ENCODE measurements around the gene FLII.
A peak's percentile ranks its signal among the peaks of the same experiment; 100 is the strongest.

The FLII gene

GRCh38 chr17:18259621-18260331, 1.2 kb upstream of the FLII start:
- no peak for DNase-seq

- DNase-seq: no peak
Measured at GRCh38 chr17:18257982-18258355, 569 bp downstream of the FLII start.

GRCh38 chr17:18257268-18257981, 1.1 kb downstream of the FLII start:
- no peak for DNase-seq

- DNase-seq: no peak
Measured at GRCh38 chr17:18256776-18257175, 1.8 kb downstream of the FLII start.

- no peak for DNase-seq
Measured at GRCh38 chr17:18256351-18256750, 2.2 kb downstream of the FLII start.

- no peak for DNase-seq
Measured at GRCh38 chr17:18254888-18255649, 3.5 kb downstream of the FLII start.

- no peak for DNase-seq
Measured at GRCh38 chr17:18253947-18254821, 4.4 kb downstream of the FLII start.

GRCh38 chr17:18253187-18253884, 5.2 kb downstream of the FLII start:
- DNase-seq: no peak

GRCh38 chr17:18252160-18252559, 6.4 kb downstream of the FLII start:
- DNase-seq: no peak

- no peak for DNase-seq
Measured at GRCh38 chr17:18251204-18251603, 7.3 kb downstream of the FLII start.

- no peak for DNase-seq
Measured at GRCh38 chr17:18250708-18251107, 7.8 kb downstream of the FLII start.

GRCh38 chr17:18250259-18250658, 8.3 kb downstream of the FLII start:
- DNase-seq: no peak

GRCh38 chr17:18248811-18249210, 9.7 kb downstream of the FLII start:
- no peak for DNase-seq

GRCh38 chr17:18248300-18248731, 10.2 kb downstream of the FLII start:
- peak in 1 of 2 experiments; percentile 16 for DNase-seq

GRCh38 chr17:18247613-18248001, 10.9 kb downstream of the FLII start:
- DNase-seq: no peak

- no peak for DNase-seq
Measured at GRCh38 chr17:18246880-18247612, 11.5 kb downstream of the FLII start.

GRCh38 chr17:18246109-18246725, 12.3 kb downstream of the FLII start:
- no peak for DNase-seq

GRCh38 chr17:18245038-18245776, 13.3 kb downstream of the FLII start:
- DNase-seq: no peak

GRCh38 chr17:18241229-18241871, 17.2 kb downstream of the FLII start:
- DNase-seq: no peak

GRCh38 chr17:18240449-18240848, 18.1 kb downstream of the FLII start:
- DNase-seq: no peak
